Measurements from ENCODE around the gene C2CD4C.

DNA sequence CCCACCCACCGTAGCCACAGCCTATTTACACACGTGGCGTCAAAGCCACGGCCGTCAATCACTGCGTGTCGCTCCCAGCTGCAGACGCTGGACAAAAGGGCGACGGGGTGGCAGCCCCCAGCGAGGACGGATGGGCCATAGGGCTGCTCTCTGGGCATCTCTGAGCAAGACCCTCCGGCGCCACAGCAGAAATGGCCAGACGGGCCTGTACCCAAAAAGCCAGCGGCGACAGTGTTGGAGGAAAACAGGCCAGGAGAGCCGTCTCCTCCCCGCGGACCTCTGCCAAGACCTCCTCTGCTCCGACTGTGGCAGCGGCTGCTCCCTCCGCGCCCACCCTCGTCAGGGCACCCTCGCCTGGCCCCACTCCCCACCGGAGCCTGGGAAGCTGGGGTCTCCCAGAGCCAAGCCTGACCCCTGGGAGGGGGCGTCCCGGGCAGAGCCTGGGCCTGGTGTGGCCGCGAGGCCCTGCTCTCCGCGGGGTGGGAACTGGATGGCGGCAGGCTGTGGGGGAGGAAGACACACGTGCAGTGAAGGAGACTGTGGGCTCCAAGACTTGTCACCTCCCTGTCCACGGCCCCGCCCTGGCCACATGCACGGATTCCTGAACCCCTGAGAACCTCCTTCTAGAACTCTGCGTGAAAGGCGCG is 2.7 kb downstream of the C2CD4C start:
- TF ChIP-seq, protein P1, sequence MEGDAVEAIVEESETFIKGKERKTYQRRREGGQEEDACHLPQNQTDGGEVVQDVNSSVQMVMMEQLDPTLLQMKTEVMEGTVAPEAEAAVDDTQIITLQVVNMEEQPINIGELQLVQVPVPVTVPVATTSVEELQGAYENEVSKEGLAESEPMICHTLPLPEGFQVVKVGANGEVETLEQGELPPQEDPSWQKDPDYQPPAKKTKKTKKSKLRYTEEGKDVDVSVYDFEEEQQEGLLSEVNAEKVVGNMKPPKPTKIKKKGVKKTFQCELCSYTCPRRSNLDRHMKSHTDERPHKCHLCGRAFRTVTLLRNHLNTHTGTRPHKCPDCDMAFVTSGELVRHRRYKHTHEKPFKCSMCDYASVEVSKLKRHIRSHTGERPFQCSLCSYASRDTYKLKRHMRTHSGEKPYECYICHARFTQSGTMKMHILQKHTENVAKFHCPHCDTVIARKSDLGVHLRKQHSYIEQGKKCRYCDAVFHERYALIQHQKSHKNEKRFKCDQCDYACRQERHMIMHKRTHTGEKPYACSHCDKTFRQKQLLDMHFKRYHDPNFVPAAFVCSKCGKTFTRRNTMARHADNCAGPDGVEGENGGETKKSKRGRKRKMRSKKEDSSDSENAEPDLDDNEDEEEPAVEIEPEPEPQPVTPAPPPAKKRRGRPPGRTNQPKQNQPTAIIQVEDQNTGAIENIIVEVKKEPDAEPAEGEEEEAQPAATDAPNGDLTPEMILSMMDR (IDR thresholded peaks at IDR 0.05) = no peak
- TF ChIP-seq POLR2A (IDR thresholded peaks at IDR 0.05) = no peak
